Activated T-helper 2 cell treated with anti-CD3 and anti-CD28 coated beads, Interferon-gamma antibody, Interleukin-2, Interleukin-4, amounts not matched to agents 10 μg/mL and 5 μg/mL and 100 μg/mL, durations not matched to agents 14 hours and 24 hours and 36 hours (primary cell): ENCODE data around the gene GOLGA6D. TPM values are rescaled to one million over a fixed set of nuclear protein-coding genes. Genes with fewer than 3 reads are reported as not detected.
"Not testable (repeated sequence)": the region's sequence is repeated elsewhere in the genome, so short reads cannot be mapped to it uniquely, and the experiment has no call there.

Experiments
- DNase-seq: peaks from one replicate; pipeline ENCODE4 v3.0.0; 2021; ENCODE audit warnings: low spot score
- H3K27ac Mint-ChIP-seq: one replicate; pipeline ENCODE4 v1.8.0; 2021; ENCODE audit warnings: mixed read lengths
- H3K27me3 Mint-ChIP-seq: one replicate; pipeline ENCODE4 v1.8.0; 2021; ENCODE audit warnings: low read depth, mixed read lengths
- H3K36me3 Mint-ChIP-seq: one replicate; pipeline ENCODE4 v1.8.0; 2021; ENCODE audit warnings: low read depth, mixed read lengths
- H3K4me1 Mint-ChIP-seq: one replicate; pipeline ENCODE4 v1.8.0; 2021; ENCODE audit warnings: low read depth, mixed read lengths
- H3K4me3 Mint-ChIP-seq: one replicate; pipeline ENCODE4 v1.8.0; 2021; ENCODE audit warnings: low read depth, mild to moderate bottlenecking, moderate library complexity, mixed read lengths
- H3K9me3 Mint-ChIP-seq: one replicate; pipeline ENCODE4 v1.8.0; 2021; ENCODE audit warnings: mixed read lengths
- intact Hi-C: fragments of 100-400 bp; cut with micrococcal nuclease; formaldehyde crosslinking; loops from one replicate; pipeline ENCODE4 v1.15.1; 2023
- total RNA-seq: library from RNA; stranded (reverse); gene quantifications from 2 replicates; pipeline ENCODE4 v1.2.3, GENCODE V29; 2022

The GOLGA6D gene
- total RNA-seq, 1 donor from 2014 or later = not detected

- Mint-ChIP-seq H3K4me3 (no peak overlapping the region), H3K27me3 (peaks cover 34% of the 10 kb centered on the region), H3K27ac (no peak overlapping the region), H3K9me3 (no peaks in the 10 kb centered on the region), H3K4me1 (no peaks in the 10 kb centered on the region), H3K36me3 (no peaks in the 10 kb centered on the region)
- DNase-seq = no peak
- intact Hi-C loops = no loop called here
These were observed 19.7 kb downstream of the GOLGA6D start for GRCh38 chr15:75302318-75302717.

GRCh38 chr15:75302753-75303152 lies 20.1 kb downstream of the GOLGA6D start:
- DNase-seq, H3K36me3 Mint-ChIP-seq, intact Hi-C loops, H3K27ac Mint-ChIP-seq, H3K4me3 Mint-ChIP-seq, H3K9me3 Mint-ChIP-seq, H3K4me1 Mint-ChIP-seq: not testable (repeated sequence)
- H3K27me3 Mint-ChIP-seq = peaks cover 35% of the 10 kb centered on the region

DNA sequence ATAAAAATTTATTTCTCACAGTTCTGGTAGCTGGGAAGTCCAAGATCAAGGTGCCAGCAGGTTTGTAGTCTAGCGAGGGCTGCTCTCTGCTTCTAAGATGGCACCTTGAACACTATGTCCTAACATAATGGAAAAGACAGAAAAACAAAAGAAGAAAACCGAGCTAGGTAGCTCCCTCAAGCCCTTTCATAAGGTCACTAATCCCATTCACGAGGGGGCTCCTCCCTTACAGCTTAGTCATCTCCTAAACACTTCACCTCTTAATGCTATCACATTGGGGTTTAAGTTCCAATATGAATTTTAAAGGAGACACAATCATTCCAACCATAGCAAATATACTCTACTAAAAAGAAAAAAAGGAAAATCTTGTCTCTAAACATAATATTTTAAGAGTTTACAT lies 23.6 kb downstream of the GOLGA6D start:
- H3K4me3 Mint-ChIP-seq = no peak overlapping the region
- no peaks in the 10 kb centered on the region for H3K36me3 Mint-ChIP-seq
- no peak for DNase-seq
- intact Hi-C loops = no loop called here
- H3K4me1 Mint-ChIP-seq = no peaks in the 10 kb centered on the region
- no peak overlapping the region for H3K27ac Mint-ChIP-seq
- no peaks in the 10 kb centered on the region for H3K9me3 Mint-ChIP-seq
- H3K27me3 Mint-ChIP-seq = peaks cover 49% of the 10 kb centered on the region

DNA sequence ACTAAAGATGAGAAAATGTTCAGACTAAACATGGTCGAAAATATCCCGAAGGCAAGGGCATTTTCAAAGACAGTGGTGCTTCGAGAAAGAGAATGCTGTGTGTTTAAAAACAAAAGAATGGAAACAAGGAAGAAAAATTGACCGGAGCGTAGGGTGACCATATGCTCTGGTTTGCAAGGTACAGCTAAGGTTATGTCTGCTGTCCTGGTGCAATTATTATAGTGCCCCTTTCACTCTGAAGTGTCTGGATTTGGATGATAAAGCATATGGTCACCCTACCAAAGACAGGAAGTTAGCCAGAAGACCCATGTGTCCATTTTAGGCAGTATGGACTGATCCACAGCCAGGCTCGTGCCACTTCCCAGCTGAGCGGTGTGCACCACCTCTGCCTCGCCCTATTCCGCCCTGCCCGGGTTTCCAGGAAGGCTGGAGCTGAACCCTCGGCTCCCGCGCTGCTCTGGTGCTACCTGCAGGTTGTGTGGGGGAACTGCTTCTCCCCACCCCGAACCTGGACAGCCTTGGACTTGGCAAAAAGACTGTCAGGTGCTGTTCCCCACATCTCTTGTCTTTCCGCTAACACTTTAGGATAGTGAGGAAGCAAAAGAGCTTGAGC lies 25.2 kb downstream of the GOLGA6D start:
- intact Hi-C loops = no loop called here
- Mint-ChIP-seq H3K27ac (no peak overlapping the region), H3K27me3 (peaks cover 52% of the 10 kb centered on the region), H3K4me3 (no peak overlapping the region), H3K4me1 (peaks cover 3% of the 10 kb centered on the region), H3K36me3 (no peaks in the 10 kb centered on the region), H3K9me3 (no peaks in the 10 kb centered on the region)
- DNase-seq = no peak

DNA sequence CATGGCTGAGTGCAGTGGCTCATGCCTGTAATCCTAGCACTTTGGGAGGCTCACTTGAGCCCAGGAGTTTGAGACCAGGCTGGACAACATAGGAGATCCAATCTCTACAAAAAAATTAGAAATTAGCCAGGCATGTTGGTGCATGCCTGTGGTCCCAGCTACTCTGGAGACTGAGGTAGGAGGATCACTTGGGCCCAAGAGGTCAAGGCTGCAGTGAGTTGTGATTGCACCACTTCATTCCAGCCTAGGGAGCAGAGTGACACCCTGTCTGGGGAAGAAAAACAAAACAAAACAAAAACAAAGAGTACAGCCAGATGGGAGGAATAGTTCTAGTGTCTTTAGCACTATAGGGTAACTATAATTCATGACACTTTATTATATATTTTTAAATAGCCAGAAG lies 27.1 kb downstream of the GOLGA6D start:
- Mint-ChIP-seq H3K36me3 (no peaks in the 10 kb centered on the region), H3K9me3 (no peaks in the 10 kb centered on the region), H3K27ac (no peak overlapping the region), H3K4me1 (peaks cover 3% of the 10 kb centered on the region), H3K27me3 (peaks cover 39% of the 10 kb centered on the region), H3K4me3 (no peak overlapping the region)
- intact Hi-C loops = no loop called here
- no peak for DNase-seq

GRCh38 chr15:75312548-75312947 lies 29.9 kb downstream of the GOLGA6D start:
- H3K9me3 Mint-ChIP-seq, H3K27ac Mint-ChIP-seq, H3K36me3 Mint-ChIP-seq, DNase-seq, H3K4me1 Mint-ChIP-seq, H3K4me3 Mint-ChIP-seq, intact Hi-C loops: not testable (repeated sequence)
- H3K27me3 Mint-ChIP-seq = peaks cover 25% of the 10 kb centered on the region

DNA sequence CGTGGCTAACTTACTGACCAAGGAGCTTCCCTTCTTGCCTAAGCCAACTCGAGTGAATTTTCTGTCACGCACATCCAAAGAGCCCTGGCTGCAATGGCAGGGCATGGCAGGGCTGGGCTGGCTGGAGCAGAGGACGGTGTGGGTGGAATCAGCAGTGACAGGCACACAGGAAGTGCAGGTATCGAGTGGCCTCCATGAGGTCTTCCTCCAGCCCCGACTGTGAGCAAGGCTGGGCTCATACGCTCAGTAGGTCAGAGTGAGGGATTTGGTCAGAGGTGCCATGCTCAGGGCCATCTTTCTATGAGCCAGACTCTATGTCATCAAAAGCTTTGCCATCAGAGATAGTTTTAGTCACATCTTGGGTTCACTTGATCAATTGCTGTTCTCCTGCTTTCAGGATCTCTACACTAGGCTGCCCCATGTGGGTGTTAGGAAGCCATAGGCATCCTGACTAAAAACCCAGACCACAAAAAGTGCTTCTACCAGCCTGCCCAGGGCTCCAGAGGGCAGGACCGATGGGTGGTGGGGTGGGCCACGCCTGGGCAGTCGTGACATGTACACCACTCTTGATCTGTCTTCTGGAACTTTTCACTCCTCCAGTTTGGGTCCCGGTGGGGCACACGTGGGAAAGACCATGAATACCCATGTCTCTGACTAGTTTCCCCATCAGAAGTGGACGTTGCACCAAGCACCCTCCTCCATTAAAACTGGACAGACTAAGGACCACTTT lies 30.6 kb downstream of the GOLGA6D start:
- Mint-ChIP-seq H3K4me3 (no peak overlapping the region), H3K27me3 (peaks cover 23% of the 10 kb centered on the region), H3K9me3 (no peaks in the 10 kb centered on the region), H3K27ac (no peak overlapping the region), H3K4me1 (peaks cover 3% of the 10 kb centered on the region), H3K36me3 (no peaks in the 10 kb centered on the region)
- intact Hi-C loops = no loop called here
- DNase-seq = no peak

DNA sequence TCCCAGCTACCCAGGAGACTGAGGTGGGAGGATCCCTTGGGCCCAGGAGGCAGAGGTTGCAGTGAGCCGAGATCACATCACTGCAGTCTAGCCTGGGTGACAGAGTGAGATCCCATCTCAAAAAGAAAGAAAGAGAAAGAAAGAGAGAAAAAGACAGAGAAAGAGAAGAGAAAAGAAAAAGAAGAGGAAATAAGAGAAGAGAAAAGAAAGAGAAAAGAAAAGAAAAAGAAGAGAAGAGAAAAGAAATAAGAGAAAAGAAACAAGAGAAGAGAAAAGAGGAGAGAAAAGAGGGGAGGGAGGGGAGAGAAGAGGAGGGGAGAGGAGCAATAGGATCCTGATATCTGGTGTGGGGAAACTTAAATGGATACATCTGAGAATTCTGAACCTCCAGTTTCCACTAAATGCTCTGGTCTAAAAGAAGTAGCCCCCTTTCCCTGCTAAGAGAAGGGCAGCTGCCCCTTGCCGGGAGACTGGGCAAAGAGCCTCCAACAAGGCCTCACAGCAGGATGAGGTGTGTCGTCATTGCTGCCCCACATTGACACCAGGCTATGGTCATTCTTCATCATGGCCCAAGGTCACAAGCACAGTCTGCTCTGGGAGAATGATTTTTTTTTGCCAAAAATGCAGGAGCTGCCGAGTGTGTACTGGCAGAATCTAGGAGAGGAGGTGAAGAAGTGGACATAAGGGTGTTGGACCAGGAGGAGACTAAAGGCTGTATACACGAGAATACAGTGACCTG lies 32.1 kb downstream of the GOLGA6D start:
- DNase-seq = no peak
- Mint-ChIP-seq H3K27ac (no peak overlapping the region), H3K4me1 (peaks cover 3% of the 10 kb centered on the region), H3K9me3 (no peaks in the 10 kb centered on the region), H3K27me3 (peaks cover 17% of the 10 kb centered on the region), H3K36me3 (no peaks in the 10 kb centered on the region), H3K4me3 (no peak overlapping the region)
- intact Hi-C loops = no loop called here

DNA sequence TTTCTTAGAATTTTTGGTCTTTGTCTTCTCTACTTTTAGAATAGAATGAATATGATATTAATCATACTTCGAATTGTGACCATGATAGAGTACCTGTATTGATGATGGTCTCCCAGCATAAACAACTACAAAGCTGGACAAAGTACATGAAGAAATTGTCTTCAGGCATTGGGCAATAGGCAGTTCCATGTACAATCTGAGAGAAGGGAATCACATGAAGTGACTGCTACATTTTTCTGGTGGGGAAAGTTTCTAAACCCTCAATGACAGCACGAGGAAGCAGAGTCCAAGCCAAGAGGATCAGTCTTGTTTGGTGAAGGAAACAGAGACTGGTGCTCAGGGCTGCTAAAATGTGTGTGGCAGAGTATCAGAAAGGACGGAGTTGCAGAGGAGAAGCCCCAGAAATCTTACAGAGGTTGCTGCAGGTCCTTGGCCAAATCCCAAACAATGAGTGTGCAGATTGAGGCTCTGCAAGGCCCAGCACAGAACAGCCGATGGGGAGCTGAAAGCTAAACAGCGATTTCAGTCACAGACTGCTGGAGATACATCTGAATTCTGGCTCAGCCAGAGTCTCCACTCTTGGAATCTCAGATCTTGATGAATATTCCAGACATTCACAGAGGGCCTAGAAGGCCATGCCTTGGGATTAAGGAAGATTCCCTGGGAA lies 36.7 kb downstream of the GOLGA6D start:
- H3K27ac Mint-ChIP-seq, H3K36me3 Mint-ChIP-seq, H3K4me3 Mint-ChIP-seq, intact Hi-C loops, H3K4me1 Mint-ChIP-seq, DNase-seq, H3K9me3 Mint-ChIP-seq: not testable (repeated sequence)
- H3K27me3 Mint-ChIP-seq = peaks cover 13% of the 10 kb centered on the region

- no peak for DNase-seq
- no peak overlapping the region for H3K27ac Mint-ChIP-seq
- no peaks in the 10 kb centered on the region for H3K9me3 Mint-ChIP-seq
- intact Hi-C loops = no loop called here
- no peak overlapping the region for H3K4me3 Mint-ChIP-seq
- H3K4me1 Mint-ChIP-seq = no peaks in the 10 kb centered on the region
- peaks cover 9% of the 10 kb centered on the region for H3K27me3 Mint-ChIP-seq
- H3K36me3 Mint-ChIP-seq = no peaks in the 10 kb centered on the region
These were observed 39.1 kb downstream of the GOLGA6D start for GRCh38 chr15:75321711-75322110.

GRCh38 chr15:75325922-75326321 lies 43.3 kb downstream of the GOLGA6D start:
- Mint-ChIP-seq H3K36me3 (no peaks in the 10 kb centered on the region), H3K4me3 (no peak overlapping the region), H3K4me1 (no peaks in the 10 kb centered on the region), H3K27ac (no peak overlapping the region), H3K27me3 (peaks cover 7% of the 10 kb centered on the region), H3K9me3 (no peaks in the 10 kb centered on the region)
- intact Hi-C loops = no loop called here
- no peak for DNase-seq

DNA sequence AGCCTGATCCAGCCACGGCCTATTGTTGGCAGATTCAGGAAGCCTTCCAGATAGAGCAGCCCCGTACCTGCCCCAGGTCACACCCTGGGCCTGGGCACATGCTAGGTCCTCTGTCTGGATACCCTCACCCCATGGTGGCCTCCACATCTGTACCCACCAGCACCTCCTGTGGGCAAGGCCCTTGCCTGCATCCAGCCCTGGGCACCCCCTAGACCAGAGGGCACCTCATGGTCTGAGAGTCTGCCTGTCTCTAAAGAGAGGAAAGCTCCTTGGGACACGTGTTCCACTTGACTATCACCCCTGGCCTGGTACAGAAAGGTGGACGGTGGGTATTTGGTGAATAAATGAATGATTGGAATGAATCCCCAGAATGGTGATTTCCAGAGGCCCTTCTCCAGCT lies 44.4 kb downstream of the GOLGA6D start:
- Mint-ChIP-seq H3K36me3 (no peaks in the 10 kb centered on the region), H3K9me3 (no peaks in the 10 kb centered on the region), H3K4me1 (no peaks in the 10 kb centered on the region), H3K4me3 (no peak overlapping the region), H3K27ac (no peak overlapping the region), H3K27me3 (peaks cover 4% of the 10 kb centered on the region)
- intact Hi-C loops = no loop called here
- DNase-seq = no peak

GRCh38 chr15:75327491-75327890 lies 44.9 kb downstream of the GOLGA6D start:
- intact Hi-C loops = no loop called here
- no peaks in the 10 kb centered on the region for H3K36me3 Mint-ChIP-seq
- no peak for DNase-seq
- no peak overlapping the region for H3K4me3 Mint-ChIP-seq
- no peaks in the 10 kb centered on the region for H3K4me1 Mint-ChIP-seq
- H3K27me3 Mint-ChIP-seq = peaks cover 4% of the 10 kb centered on the region
- no peak overlapping the region for H3K27ac Mint-ChIP-seq
- no peaks in the 10 kb centered on the region for H3K9me3 Mint-ChIP-seq
